ENCODE measurements around the gene IRAK2. TPM values are rescaled to one million over a fixed set of nuclear protein-coding genes. Genes with fewer than 3 reads are reported as not detected.
A peak's percentile ranks its signal among the peaks of the same experiment; 100 is the strongest.

The IRAK2 gene
- total RNA-seq, 2 donors from 2014 or later: 0.26 to 0.40 TPM

- H3K27me3 ChIP-seq (ENCODE audit: control insufficient read depth, insufficient read depth, low read length, poor library complexity, severe bottlenecking): no peaks in the 10 kb centered on the region
- H3K4me3 Mint-ChIP-seq: no peak overlapping the region
- peaks cover 5% of the 10 kb centered on the region for H3K9me3 ChIP-seq (ENCODE audit: control insufficient read depth, low read length)
- TF ChIP-seq CTCF (conservative IDR thresholded peaks at IDR 0.05): no peak
- no peaks in the 10 kb centered on the region for H3K4me1 Mint-ChIP-seq
- 91 to 92% methylated on average over 25 to 36 of the region's 36 CpGs for WGBS, 2 experiments (ENCODE audit: insufficient coverage in 1 of 2, insufficient read length in 1 of 2)
- no peak overlapping the region for H3K9ac ChIP-seq (ENCODE audit: extremely low read depth, low read length, poor library complexity, severe bottlenecking)
- H3K4me1 ChIP-seq (ENCODE audit: control insufficient read depth, insufficient read depth, low read length): no peaks in the 10 kb centered on the region
- H3K36me3 Mint-ChIP-seq (ENCODE audit: low read depth): no peaks in the 10 kb centered on the region
- peak; percentile 83 for DNase-seq
- no peak overlapping the region for H3K27ac Mint-ChIP-seq
- H3K36me3 ChIP-seq (ENCODE audit: control insufficient read depth, insufficient read depth, low read length): no peaks in the 10 kb centered on the region
- H3K27ac ChIP-seq (ENCODE audit: low read depth, low read length): no peak overlapping the region
- no peak overlapping the region for H3K4me3 ChIP-seq (ENCODE audit: low read length)
- no peaks in the 10 kb centered on the region for H3K27me3 Mint-ChIP-seq (ENCODE audit: insufficient read depth)
- H3K9me3 Mint-ChIP-seq: peaks cover 2% of the 10 kb centered on the region
Measured at GRCh38 chr3:10234526-10235230, 70.0 kb downstream of the IRAK2 start.

DNA sequence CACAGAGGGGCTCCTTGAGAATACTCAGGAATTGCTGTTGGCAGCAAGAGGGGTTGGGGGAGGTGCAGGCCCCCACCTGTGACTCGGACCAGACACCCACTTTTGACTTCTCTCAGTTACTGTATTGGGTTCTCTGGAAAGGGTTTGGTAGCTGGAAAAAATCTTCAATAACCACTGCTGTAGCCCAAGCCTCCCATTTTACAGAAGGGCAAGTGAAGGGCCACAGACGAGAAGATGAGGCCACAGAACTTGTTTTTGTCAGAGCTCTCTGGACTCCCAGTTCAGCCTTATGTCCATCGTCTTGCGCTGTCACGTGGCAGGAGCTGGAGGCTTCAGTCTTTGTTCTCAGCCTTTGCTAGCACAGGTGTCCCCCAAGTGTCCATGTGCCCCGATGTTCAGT, 70.8 kb downstream of the IRAK2 start:
- no peak for TF ChIP-seq CTCF (conservative IDR thresholded peaks at IDR 0.05)
- Histone ChIP-seq H3K27ac (ENCODE audit: low read depth, low read length) (no peak overlapping the region), H3K27me3 (ENCODE audit: control insufficient read depth, insufficient read depth, low read length, poor library complexity, severe bottlenecking) (no peaks in the 10 kb centered on the region), H3K4me1 (ENCODE audit: control insufficient read depth, insufficient read depth, low read length) (no peaks in the 10 kb centered on the region), H3K9me3 (ENCODE audit: control insufficient read depth, low read length) (peaks cover 5% of the 10 kb centered on the region), H3K4me3 (ENCODE audit: low read length) (no peak overlapping the region), H3K9ac (ENCODE audit: extremely low read depth, low read length, poor library complexity, severe bottlenecking) (no peak overlapping the region), H3K36me3 (ENCODE audit: control insufficient read depth, insufficient read depth, low read length) (no peaks in the 10 kb centered on the region)
- H3K9me3 Mint-ChIP-seq: peaks cover 2% of the 10 kb centered on the region
- 77 to 80% methylated on average over 6 of the region's 6 CpGs for WGBS, 2 experiments (ENCODE audit: insufficient coverage in 1 of 2, insufficient read length in 1 of 2)
- H3K36me3 Mint-ChIP-seq (ENCODE audit: low read depth): no peaks in the 10 kb centered on the region
- no peak overlapping the region for H3K27ac Mint-ChIP-seq
- DNase-seq: no peak
- no peaks in the 10 kb centered on the region for H3K27me3 Mint-ChIP-seq (ENCODE audit: insufficient read depth)
- no peaks in the 10 kb centered on the region for H3K4me1 Mint-ChIP-seq
- no peak overlapping the region for H3K4me3 Mint-ChIP-seq

GRCh38 chr3:10238345-10239183, 73.8 kb downstream of the IRAK2 start:
- no peaks in the 10 kb centered on the region for H3K36me3 ChIP-seq (ENCODE audit: control insufficient read depth, insufficient read depth, low read length)
- no peak overlapping the region for H3K27ac Mint-ChIP-seq

More at GRCh38 chr3:10238345-10239183, 73.8 kb downstream of the IRAK2 start:
- Mint-ChIP-seq H3K4me1 (no peaks in the 10 kb centered on the region), H3K36me3 (ENCODE audit: low read depth) (no peaks in the 10 kb centered on the region), H3K9me3 (peaks cover 2% of the 10 kb centered on the region), H3K27me3 (ENCODE audit: insufficient read depth) (no peaks in the 10 kb centered on the region), H3K4me3 (no peak overlapping the region)
- WGBS, 2 experiments (ENCODE audit: insufficient coverage in 1 of 2, insufficient read length in 1 of 2): 81 to 87% methylated on average over 7 to 15 of the region's 15 CpGs
- H3K9me3 ChIP-seq (ENCODE audit: control insufficient read depth, low read length): peaks cover 5% of the 10 kb centered on the region
- H3K4me1 ChIP-seq (ENCODE audit: control insufficient read depth, insufficient read depth, low read length): no peaks in the 10 kb centered on the region
- H3K27me3 ChIP-seq (ENCODE audit: control insufficient read depth, insufficient read depth, low read length, poor library complexity, severe bottlenecking): no peaks in the 10 kb centered on the region
- no peak for TF ChIP-seq CTCF (conservative IDR thresholded peaks at IDR 0.05)
- H3K4me3 ChIP-seq (ENCODE audit: low read length): no peak overlapping the region
- DNase-seq: no peak
- H3K9ac ChIP-seq (ENCODE audit: extremely low read depth, low read length, poor library complexity, severe bottlenecking): no peak overlapping the region
- no peak overlapping the region for H3K27ac ChIP-seq (ENCODE audit: low read depth, low read length)

All from endodermal cell (in vitro differentiated cells).